ENCODE measurements around the gene HSD17B10.
"Not testable (repeated sequence)": the region's sequence is repeated elsewhere in the genome, so short reads cannot be mapped to it uniquely, and the experiment has no call there.

Gene HSD17B10

GRCh38 chrX:53433651-53434639 lies at the start of gene HSD17B10:
Gene HSD17B10 (minus strand): TSS chrX:53434370. CDS start chrX:53434345, 25 bp downstream.
- DNase-seq = peak; percentile 81

- DNase-seq = no peak
Observed at GRCh38 chrX:53483416-53483815, 49.2 kb upstream of the HSD17B10 start.

- DNase-seq = peak; percentile 55
Observed at GRCh38 chrX:53481816-53482465, 47.8 kb upstream of the HSD17B10 start.

- no peak for DNase-seq
Observed at GRCh38 chrX:53481093-53481492, 46.9 kb upstream of the HSD17B10 start.

- DNase-seq = no peak
Observed at GRCh38 chrX:53479301-53479700, 45.1 kb upstream of the HSD17B10 start.

- DNase-seq = no peak
Observed at GRCh38 chrX:53476371-53476770, 42.2 kb upstream of the HSD17B10 start.

- no peak for DNase-seq
Observed at GRCh38 chrX:53474707-53475106, 40.5 kb upstream of the HSD17B10 start.

GRCh38 chrX:53471346-53471745 lies 37.2 kb upstream of the HSD17B10 start:
- no peak for DNase-seq

- DNase-seq = not testable (repeated sequence)
Observed at GRCh38 chrX:53468659-53469058, 34.5 kb upstream of the HSD17B10 start.

- DNase-seq = no peak
Observed at GRCh38 chrX:53458082-53458481, 23.9 kb upstream of the HSD17B10 start.

GRCh38 chrX:53456254-53456653 lies 22.1 kb upstream of the HSD17B10 start:
- DNase-seq = no peak

- no peak for DNase-seq
Observed at GRCh38 chrX:53452812-53453211, 18.6 kb upstream of the HSD17B10 start.

- DNase-seq = no peak
Observed at GRCh38 chrX:53449632-53450031, 15.5 kb upstream of the HSD17B10 start.

GRCh38 chrX:53447441-53447840 lies 13.3 kb upstream of the HSD17B10 start:
- DNase-seq = no peak

GRCh38 chrX:53445977-53446376 lies 11.8 kb upstream of the HSD17B10 start:
- DNase-seq = peak; percentile 42

- no peak for DNase-seq
Observed at GRCh38 chrX:53442322-53442631, 8.1 kb upstream of the HSD17B10 start.

GRCh38 chrX:53441531-53442321 lies 7.6 kb upstream of the HSD17B10 start:
- peak; percentile 65 for DNase-seq

- DNase-seq = peak; percentile 20
Observed at GRCh38 chrX:53440621-53441517, 6.7 kb upstream of the HSD17B10 start.

- DNase-seq = no peak
Observed at GRCh38 chrX:53440101-53440500, 5.9 kb upstream of the HSD17B10 start.

GRCh38 chrX:53438832-53439230 lies 4.7 kb upstream of the HSD17B10 start:
- DNase-seq = no peak

- no peak for DNase-seq
Observed at GRCh38 chrX:53438174-53438831, 4.1 kb upstream of the HSD17B10 start.

GRCh38 chrX:53437206-53437605 lies 3.0 kb upstream of the HSD17B10 start:
- DNase-seq = no peak
